HG03469 (cell line): Measurements from ENCODE around the gene CACNA1I.

Experiments used
- ATAC-seq: cut with Tn5 transposase; IDR thresholded peaks from one replicate; pipeline ENCODE4 v1.9.1; 2021; ENCODE audit warnings: mild to moderate bottlenecking, moderate library complexity, moderate number of reproducible peaks; ENCODE audit not compliant: unreplicated experiment

CACNA1I gene

DNA sequence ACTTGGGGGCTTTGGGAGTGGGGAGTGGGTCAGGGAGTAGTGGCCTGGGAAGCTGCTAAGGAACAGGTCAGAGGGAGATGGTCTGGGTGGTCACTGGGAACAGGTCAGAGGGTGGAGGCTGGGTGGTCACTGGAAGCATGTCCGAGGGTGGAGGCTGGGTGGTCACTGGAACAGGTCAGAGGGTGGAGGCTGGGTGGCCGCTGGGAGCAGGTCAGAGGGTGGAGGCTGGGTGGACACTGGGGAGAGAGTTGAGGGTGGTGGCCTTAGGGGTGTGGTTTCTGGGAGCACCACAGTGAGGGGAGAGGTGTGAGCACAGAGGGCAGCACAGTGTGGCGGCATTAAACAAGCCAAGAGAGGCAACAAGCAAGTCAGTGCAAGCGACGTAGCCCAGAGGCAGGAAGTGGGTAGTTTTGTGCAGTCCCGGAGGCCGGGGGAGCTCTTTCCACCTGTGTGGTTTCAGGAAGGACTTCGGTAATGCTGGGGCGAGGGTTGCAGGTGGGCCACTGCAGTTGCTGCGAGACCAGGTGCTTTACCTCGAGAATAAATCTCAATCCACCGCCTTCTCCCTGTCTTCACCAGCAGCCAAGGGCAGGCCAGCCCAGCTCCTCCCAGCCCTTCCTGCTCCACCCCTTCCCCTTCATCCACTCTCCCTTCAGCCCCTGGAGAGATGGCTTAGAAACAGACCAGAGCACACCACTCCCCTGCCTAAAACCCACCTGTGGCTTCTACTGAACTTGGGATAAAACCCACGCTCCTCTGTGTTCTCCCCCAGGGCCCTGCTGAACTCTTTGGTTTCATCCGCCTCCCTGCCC, 3.2 kb upstream of the CACNA1I start:
- no peak for ATAC-seq

DNA sequence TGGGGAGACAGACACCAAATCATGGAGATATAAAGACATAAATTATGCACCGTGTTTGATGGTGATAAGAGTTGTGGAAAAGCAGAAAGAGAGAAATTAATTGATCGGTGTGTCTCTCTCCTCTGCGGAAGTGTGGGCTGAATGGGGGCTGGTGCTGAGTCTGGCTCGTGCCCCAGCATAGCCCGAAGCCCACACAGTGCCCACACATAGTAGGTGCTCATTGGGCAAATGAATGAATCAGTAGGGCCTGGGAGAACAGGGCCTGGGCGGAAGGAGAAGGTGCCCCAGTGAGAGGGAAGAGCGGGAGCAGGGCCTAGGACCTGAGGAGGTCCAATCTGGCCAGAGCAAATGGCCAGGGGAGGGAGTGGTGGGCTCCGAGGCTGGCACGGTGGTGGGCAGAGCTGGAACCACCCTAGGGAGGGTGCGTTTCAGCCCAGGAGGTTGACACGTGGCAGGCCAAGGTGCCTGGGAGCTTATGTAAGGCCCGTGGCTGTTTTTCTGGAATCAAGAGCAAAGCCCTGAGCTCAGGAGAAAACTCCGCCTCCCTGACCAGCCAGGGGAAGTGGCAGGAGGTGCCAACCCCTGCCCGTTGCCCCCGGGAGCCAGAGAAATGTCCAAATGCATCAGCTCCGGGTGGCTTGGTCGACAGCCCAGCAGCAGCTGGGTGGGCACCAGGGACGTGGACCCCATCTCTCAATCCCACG, 2.1 kb upstream of the CACNA1I start:
- ATAC-seq = no peak

DNA sequence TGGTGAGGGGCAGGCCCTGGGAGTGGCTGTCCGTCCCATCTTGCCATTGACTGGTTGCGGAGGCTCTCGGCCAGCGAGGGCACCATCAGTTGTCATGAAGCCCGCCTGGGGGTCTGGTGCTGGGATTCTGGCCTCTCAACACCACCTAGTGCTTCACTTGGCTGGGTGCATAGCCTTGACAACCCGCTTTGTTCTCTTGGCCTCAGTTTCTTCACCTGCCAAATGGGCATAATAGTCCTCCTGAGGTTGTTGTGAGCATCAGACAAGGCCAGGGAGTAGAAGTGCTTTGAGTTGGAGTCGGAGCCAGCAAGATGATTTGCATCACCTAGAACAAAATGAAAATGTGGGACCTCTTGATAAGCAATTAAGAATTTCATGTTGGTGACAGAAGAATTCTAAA, 1.5 kb upstream of the CACNA1I start:
- ATAC-seq = no peak

DNA sequence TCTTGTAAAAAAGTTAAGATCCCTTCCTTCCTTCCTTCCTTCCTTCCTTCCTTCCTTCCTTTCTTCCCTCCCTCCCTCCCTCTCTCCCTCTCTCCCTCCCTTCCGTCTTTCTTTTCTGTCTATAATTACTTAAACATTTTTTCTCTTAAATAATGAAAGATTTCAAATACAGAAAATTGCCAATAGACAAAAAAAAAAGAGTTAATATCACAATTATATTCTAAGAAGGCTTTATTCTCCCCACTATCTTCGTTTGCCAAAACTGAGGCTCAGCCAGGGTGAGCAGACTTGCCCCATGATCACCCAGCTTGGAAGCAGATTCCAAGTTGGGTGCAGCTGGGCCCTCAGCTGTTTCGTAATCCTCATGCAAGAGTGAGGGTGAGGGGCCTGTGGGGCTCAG, 327 bp upstream of the CACNA1I start:
- no peak for ATAC-seq

DNA sequence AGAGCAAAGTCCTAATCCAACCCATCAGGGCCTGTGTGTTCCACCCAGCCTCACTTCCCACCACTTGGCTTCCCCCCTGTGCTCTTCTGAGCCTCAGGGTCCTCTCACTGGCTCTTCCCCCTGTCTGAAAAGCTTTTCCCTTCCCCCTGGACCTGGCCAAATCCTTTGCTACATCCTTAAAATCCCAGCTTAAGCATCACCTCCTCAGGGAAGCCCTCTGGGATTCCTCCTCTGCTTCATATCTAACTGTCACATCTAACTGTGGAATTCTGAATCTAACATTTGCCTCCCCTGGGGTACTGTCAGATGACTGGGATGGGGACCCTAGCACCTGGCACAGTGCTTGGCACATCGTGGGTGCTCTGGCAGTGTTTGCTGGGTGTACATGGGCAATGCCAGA, 985 bp downstream of the CACNA1I start:
- no peak for ATAC-seq

DNA sequence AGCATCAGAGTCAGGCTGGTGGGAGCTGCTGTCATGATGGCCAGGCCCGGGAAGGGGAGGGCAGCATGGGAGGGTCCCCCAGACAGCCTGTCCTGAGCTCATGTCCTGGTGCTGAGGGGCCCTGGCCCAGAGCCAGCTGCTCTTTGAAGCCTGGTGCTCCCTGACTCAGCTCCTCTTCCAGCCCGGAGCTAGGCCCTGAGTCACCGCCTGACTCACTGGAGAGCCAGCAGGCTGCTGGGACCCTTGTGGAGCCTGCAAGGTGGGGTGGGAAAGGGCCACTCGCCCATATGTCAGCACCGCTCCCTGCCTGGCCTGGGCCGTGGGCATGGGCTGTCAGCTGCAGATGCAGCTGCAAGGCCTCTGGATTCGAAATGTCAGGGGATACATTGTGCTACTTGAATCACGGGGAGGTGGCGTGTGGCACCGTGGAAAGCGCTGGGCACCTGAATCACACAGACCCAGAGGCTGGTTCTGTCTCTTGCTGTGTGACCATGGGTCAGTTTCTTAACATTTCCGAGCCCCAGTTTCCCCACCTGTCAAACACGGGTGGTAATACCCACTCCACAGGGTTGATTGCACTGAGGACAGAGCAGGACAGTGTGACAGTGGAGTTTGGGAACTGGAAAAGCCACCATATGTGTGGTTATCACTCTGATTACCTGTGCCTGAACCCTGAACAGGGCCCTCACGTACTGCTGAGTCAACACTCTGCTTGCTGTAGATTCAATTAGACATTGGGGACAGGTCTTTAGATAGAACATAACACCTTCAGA, 4.4 kb downstream of the CACNA1I start:
- no peak for ATAC-seq

DNA sequence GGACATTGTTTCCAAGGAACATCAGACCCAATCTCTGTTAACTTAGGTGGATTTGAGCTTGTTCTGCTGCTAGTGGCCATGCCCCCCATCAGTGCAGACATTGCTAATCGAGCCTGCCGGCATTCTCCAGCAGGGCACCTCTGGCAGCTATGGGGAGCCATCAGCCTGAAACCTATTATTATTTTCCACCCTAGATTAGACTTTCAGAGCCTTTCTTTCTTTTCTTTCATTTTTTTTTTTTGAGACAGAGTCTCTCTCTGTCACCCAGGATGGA, 4.9 kb downstream of the CACNA1I start:
- no peak for ATAC-seq

DNA sequence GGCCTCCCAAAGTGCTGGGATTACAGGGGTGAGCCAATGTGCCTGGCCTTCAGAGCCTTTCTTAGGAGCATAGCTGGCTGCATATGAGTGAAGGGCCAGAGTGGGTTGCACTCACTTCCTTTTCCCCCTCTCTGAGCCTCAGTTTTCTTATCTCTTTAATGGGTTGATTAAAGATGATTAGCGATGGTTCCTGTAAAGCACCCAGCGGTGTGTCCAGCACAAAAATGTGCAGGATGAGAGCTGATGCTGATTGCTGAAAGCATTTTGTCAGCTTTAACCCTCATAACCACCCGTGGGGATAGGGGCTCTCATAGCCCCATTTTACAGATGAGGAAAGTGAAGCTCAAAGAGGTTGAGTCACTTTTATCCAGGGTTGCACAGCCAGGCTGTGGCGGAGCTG, 5.5 kb downstream of the CACNA1I start:
- no peak for ATAC-seq

DNA sequence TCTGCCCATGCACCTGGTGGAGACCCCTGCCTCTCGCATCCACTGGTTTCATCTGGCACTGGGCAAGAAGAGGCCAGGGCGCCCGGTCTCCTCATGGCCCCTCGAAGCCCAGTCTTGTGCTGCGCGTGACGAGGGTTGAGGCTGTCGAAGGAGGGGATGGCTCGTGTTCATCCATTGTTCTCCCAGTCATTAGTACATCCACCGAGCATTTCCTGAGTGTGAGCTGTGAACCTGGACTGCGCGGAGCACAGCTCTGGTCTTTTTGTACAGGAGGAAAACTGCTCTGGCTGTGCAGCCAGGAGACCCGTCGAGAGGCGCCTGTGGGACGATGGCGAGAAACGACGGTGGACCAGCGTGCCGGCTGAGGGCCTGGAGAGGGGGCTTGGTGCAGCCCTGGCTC, 6.8 kb downstream of the CACNA1I start:
- no peak for ATAC-seq

DNA sequence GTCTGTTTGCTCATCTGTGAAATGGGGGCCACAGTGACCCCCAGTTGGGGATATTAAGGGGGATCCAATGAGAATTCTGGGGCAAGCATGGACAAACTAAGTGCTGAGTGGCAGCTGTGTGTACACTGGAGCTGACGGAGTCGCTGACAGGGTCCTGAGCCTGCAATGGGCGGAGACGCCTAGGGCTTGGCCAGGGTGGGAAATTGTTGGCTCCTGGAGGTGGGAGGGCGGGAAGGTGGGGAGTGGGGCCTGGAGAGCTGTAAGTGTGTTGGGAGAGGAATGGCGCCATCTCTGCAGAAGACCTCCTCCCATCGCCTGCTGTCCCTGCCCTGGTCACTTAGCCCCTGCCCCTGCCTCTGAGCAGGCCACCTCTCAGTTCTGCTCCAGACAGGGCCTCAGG, 7.3 kb downstream of the CACNA1I start:
- ATAC-seq = no peak

DNA sequence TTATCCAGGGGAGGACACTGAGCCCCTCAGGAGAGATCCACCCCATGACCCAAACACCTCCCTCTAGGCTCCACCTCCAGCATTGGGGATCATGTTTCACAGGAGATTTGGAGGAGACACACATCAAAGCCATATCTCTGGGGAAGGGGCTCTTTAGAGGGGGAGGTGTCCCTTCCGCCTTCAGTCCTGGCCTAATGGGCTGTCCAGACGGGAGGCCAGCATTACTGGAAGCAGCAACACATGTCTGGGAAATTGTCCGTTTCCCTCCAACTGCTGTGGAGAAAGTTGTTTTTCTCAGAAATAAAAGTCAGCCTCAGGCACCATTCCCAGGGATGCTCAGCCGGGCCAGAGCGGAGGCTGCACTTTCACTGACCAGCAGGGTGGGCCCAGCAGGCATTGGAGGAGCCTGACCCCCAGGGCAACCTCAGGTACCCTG, 9.5 kb downstream of the CACNA1I start:
- no peak for ATAC-seq

DNA sequence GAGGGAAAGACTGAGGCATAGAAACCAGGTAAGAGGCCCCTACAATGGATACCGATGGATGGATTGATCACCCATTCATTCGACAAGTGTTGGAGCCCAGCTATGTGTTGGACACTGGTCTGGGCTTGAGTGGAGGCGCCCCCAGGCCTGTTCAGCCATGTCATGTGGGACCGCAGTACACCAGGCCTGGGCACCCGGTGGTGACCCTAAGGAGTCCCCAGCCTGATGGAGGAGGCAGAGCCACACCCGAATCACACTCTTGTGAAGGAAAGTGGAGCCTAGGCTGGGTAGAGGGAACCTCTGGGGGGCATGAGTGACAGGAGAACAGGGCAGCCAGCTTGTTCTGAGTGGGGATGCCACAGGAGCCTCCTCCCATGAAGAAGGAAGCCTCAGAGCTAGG, 10.2 kb downstream of the CACNA1I start:
- ATAC-seq = no peak

DNA sequence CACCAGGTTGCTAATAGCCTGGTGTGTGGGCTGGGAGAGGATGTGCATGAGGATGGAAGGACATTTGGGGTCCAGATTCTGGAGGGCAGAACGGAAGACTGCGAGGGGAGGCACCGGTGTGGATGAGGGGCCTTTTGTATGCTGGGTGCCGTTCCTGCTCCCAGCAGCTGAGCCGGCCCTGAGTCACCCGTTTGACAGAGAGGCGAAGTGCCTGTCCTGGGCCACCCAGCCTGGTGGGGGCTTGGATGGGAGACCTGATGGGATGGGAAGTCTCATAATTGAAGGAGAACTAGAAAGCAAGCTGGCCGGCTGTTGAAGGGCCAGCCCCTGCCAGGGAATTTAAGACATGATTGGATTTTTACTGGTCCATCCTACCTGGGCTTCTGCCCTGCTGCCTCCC, 10.8 kb downstream of the CACNA1I start:
- no peak for ATAC-seq

DNA sequence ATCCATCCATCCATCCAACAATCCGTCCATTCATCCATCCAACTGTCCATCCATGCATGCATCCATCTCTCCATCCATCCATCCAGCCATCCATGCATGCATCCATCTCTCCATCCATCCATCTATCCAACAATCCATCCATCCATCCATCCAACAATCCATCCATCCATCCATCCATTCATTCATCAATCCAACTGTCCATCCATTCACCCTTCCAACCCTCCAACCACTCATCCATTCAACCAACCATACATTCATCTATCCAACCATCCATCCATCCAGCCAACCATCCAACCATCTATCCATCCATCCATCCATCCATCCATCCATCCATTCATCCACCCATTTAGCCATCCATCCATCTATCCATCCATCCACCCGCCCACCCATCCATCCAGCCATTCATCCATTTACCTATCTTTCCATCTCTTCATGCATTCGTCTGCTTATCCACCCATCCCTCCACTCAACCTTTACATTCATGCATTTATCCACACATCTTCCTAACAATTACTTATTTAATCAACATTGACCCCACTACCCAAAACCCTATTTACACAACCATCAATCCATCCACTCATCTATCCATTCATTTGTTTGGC, 12.6 kb downstream of the CACNA1I start:
- no peak for ATAC-seq

DNA sequence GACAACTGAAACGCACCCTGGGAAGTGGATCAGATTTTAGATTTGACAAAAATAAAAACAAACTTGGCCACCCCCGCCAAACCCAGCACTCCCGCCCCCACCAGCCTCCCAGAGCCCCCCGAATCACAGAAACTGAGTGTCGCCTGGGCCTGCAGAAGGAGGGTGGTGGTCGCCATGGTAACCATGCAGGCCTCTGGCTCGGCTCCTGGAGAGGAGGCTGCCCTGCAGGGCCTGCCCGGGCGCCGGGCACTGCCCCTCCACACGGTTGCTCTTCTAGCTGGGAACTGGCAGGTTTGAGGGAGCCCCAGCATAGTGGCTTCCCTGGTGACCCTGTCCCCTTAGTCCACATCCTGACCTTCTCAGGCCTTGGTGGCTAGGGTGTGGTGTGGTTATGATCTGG, 19.3 kb downstream of the CACNA1I start:
- ATAC-seq = no peak

DNA sequence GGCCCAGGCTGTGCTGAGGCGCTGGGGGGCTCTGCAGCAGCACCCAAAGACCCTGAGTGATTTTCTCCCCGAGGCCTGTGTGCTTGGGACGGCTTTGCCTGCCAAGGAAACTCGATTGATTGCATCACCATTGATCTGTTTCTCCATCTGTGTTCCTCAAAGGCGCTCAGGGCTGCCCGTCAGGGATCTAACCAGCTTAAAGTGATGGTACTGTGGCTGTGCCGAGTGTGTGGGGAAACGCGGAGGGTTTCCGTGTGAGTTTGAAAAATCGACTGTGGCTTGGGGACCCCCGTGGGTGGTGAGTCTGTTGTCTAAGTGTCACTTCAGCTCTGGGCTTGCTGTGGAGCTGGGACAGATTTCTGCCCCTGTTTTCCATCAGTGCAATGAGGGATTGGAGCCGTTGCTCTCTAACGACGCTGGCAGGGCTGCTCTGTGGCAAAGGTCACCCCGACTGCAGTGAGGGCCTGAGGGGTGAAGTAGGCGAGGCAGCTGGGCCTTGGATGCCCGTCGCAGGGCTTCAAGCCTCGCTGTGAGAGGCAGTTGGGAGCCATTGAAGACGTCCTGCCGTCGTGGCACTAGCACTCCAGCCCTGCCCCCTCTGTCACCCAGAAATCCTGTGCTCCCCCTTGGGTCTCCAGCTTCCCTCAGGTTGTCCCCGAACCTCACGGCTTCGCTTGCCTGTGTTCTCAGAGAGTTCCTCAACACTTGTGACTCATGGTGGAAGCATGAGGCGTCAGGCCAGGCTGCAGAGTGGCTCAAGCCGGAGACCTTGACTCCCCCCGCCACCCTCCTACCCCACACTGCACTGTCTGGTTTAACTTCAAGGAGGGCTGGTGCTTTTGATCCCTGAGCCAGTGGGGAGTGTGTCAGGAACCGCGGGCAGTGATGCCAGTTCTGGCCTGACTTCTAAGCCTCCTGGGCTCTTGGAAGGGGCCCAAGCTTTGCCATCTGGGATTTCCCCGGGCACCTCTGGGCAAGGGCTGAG, 21.8 kb downstream of the CACNA1I start:
- ATAC-seq = no peak

DNA sequence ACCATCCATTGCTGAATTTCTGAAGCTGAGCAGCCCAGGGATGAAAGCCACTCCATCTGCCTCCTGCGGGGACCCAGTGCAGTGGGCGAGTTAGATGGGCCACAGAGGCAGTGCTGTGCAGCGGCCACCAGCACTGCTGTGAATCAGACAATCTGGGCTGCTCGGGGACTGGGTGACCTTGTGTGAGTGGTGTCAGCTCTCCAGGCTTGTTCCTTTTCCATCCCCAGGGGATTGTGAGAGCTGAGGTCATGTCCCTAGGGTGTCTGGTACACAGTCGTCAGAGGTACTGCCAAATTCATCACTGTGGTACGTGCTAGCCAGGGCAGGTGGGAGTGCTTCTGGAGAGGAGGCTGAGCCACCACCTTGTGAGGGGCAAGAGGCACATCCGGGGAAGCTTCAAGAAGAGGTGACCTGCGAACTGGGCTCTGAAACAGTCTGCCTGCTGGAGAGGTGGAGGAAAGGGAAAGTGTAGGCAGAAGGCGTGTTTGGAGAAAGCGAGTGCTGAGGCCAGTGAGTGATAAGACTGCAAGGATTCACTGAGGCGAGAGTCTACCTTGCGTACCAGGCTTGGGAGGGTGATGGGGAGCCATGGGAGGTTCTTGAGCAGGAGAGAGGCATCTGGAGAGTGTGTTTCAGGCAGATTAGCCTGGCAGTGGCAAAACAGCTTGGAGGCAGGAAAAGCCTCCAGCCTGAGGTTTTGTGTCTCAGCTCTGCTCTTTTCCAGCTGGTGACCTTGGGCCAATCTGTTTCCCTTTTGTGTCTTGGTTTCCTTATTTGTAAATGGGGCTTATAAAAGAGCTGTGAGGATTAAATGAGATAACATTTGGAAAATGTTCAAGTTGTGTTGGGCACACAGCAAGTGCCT, 22.7 kb downstream of the CACNA1I start:
- ATAC-seq = no peak

DNA sequence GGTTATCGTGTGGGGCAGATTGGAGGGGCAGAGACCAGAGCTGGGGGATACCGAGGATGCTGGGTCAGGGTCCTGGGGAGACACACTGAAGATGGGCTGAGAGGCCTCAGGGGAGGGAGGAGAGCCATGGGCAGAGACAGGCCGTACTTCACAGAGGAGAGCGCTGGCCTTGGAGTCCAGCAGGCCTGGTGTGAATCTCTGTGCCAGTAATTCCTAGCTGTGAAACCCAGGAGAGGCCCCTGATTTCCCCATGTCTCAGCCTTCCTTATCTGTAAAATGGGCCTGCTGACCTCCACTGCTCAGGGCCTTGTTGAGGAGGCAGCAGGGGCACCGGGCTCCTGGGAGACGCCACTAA, 23.4 kb downstream of the CACNA1I start:
- ATAC-seq = no peak

DNA sequence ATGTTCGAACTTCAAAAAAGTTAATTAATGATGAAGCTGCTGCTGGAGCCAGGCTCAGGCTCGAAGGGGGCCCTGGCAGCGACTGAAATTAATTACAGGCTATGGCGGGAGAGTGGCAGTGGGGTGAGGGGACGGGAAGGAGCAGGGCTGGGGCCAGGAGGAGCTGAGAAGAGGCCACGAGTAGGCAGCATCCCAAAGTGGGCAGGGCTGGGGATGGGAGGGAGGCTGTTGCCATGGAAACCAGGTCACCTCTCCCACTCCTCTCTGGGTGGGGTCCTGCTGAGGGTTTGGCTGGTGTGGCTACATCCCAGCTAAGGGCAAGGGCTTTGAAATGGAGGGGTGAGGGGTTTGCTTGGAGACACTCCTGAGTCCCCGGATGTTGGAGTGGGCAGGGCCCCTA, 23.9 kb downstream of the CACNA1I start:
- ATAC-seq = no peak
